ENCODE data around the gene NDST4.
A peak's percentile ranks its signal among the peaks of the same experiment; 100 is the strongest.

Gene NDST4

GRCh38 chr4:114900934-114901333 is 212.5 kb downstream of the NDST4 start:
- DNase-seq, result no peak

DNA sequence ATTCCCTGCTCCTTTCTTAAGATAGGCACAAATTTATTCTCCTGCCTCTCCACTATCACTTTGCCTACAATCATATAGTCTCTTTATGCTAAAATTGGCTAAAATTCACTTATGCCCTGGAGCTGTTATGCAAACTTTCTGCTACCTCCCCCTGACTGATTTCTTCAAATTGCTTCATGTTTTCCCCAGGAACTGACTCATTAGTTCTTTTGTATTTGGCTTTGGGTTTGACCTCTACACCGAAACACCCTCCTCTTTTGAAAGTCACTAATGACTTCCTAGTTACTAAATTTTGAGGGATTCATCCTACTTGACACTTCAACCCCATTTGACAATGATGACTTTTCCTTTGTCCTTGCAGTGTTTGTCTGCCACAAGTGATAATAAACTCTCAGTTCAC is 222.6 kb downstream of the NDST4 start:
- no peak for DNase-seq

DNA sequence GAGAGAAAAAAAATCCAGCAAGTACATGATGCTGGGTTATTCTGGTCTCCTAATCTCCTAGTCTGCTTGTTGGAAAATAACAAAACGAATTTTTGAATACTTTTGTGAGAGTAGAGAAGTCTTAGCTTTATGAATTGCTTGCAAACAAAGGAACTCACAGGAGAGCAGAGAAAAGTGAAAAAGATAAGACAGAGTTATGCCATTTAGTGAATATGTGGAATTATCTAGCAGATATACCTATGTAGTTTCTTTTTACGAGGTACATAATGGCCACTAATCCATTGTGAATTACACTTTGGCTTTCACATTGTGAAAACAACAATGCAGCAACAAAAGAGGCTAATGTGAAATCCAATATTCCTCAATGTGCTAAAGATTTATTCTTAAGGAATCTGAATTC is 226.7 kb downstream of the NDST4 start:
- no peak for DNase-seq

- no peak for DNase-seq
Observed at GRCh38 chr4:114883641-114884040, 229.8 kb downstream of the NDST4 start.

- no peak for DNase-seq
Observed at GRCh38 chr4:114879916-114880669, 233.3 kb downstream of the NDST4 start.

DNA sequence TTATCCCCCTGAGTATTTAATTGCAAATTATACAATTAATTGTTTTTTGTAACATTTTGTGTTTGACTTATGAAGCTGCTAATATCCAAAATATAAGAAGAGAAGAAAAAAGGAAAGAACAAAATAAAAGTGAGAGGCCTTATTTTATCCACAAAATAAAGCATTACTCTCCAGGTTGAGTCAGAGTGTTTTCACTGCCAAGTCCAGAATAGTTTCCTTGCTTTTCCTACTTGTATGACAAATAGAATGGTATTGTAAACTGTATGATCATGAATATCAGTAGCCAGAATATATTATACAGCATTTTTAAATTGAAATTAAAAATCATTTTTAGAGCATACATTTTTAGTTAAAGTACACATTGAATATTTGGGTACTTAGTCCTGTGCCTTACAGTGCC is 237.8 kb downstream of the NDST4 start:
- DNase-seq, result no peak

- DNase-seq, result no peak
Observed at GRCh38 chr4:114874321-114874720, 239.1 kb downstream of the NDST4 start.

- no peak for DNase-seq
Observed at GRCh38 chr4:114870987-114871386, 242.4 kb downstream of the NDST4 start.

DNA sequence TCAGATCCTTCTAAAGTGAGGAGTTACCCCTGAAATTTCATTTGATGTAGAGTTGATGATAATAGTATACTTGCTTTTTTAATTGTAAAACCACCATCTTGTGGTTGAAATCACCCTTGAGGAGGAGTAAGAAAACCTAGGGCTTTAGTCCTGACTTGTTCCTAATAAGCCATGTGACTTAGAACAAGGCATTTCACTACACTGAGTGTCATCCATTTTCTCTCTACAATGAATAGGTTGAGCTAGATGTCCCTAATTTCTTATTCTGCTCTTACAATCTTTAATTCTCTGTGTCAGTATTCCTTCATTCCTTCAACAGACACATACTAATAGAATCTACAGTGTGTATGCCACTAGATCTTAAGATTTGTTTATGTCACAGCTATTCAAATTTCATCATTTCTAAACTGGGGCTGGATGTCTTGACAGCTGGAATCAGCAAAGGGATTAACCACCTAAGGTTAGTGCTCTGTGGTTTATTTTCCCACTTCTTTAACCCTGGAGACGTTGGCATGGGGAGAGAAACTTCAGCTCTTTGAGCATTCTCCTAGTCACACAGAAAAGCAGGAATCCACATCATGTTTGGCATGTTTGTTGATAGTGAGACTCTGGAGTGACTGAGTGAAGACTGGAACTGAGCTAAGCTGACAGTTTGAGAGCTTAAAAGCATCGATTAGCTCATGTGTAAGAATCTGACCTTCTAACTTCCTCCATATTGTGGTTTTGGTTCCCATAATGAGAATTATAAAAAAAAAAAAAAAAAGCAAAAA is 246.3 kb downstream of the NDST4 start:
- DNase-seq, result no peak

DNA sequence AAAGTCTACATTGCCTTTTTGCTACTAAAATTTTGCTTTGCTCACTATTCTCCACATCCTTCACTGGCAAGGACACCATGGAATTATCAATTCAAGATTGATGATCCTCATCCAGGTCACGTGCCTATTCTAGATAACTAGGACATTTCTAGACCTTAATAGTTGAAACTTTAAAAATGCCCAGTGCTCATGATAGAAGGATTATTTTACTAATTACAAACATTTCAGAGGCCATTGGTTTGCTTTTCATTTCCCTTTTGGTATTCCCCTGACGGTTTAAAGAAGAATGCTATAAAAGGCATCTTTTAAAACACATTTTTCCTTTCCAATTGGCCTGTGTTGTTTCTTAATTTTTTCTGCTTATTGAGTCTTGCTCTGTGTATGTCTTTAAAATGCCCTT is 249.4 kb downstream of the NDST4 start:
- no peak for DNase-seq

- DNase-seq, result no peak
Observed at GRCh38 chr4:114860786-114861185, 252.6 kb downstream of the NDST4 start.

- DNase-seq, result no peak
Observed at GRCh38 chr4:114857831-114858230, 255.6 kb downstream of the NDST4 start.

GRCh38 chr4:114839986-114840385 is 273.4 kb downstream of the NDST4 start:
- DNase-seq, result no peak

DNA sequence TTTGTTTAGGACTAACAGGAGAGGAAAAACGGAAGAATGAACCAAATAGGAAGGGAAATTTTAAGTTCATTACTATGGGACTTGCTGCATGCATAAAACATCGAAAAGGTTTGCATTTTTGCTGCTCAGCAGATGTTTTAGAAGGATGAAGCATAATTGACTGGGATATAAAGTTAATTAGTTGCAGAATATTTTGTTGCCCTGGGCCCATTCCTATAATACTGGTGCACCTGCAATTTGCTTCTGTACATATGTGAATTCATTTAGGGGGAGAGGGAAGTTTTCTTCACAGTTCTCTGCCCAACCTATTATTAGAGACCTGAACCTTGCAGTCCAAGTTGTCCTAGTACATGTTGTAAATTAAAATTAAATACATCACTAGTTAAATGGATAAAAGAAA is 282.8 kb downstream of the NDST4 start:
- no peak for DNase-seq

DNA sequence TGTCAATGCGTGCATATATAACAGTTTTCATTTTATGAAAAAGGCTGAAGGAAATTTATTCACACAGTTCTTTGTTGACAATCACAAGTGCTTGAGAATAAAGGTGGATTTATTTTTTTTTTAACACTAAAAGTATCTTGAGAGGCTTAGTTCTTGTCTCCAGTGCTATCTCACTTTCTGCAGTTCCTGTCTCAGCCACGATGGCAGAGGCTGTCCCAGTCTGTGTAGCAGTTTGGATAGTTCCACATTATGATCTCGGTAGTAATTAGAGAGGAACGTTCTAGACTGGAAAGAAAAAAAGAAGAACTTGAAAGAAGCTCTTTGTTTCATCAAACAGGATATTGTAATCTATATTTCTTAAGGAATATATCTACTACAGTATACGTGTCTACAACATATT is 285.8 kb downstream of the NDST4 start:
- no peak for DNase-seq

GRCh38 chr4:114815760-114816159 is 297.7 kb downstream of the NDST4 start:
- DNase-seq, result no peak

- no peak for DNase-seq
Observed at GRCh38 chr4:114813961-114814360, 299.5 kb downstream of the NDST4 start.

GRCh38 chr4:114811564-114812301 is 301.7 kb downstream of the NDST4 start:
- DNase-seq, result no peak

- peak; percentile 2 for DNase-seq
Observed at GRCh38 chr4:114807759-114808404, 305.5 kb downstream of the NDST4 start.

DNA sequence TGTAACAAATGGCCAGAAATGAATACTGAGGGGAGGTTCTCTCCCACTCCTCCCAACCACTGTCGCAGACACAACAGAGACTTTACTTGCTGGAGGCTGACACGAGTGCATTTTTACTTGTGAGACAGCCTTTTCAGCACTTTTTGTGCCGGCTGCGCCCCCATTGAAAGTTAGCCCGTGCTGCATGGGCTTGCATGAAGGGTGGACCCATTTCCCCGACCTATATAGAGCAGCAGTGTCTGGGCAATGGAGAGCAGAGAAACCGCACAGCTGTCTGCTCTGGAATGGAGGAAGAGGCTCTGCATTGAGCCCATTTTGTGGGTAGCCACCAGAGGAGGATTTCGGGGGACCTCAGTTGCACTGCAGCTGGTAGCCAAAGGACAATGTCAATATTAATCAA is 306.1 kb downstream of the NDST4 start:
- no peak for DNase-seq

- DNase-seq, result no peak
Observed at GRCh38 chr4:114791976-114792375, 321.4 kb downstream of the NDST4 start.

DNA sequence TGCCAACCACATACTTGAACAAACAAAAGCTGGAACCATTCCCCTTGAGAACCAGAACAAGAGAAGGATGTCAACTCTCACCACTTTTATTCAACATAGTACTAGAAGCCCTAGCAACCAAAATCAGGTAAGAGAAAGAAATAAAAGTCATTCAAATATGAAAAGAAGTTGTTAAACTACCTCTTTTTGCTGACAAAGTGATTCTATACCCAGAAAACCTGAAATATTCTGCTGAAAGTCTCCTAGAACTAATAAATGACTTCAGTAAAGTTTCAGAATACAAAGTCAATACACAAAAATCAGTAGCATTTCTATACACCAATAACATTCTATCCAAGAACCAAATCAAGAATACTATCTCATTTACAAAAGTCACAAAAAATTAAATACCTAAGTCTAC is 327.9 kb downstream of the NDST4 start:
- DNase-seq, result no peak

GRCh38 chr4:114783215-114783595 is 330.2 kb downstream of the NDST4 start:
- DNase-seq, result no peak

Data from stimulated activated CD4-positive, alpha-beta T cell treated with anti-CD3 and anti-CD28 coated beads, Interleukin-4, amount 100 ng/mL, for 1 hour (primary cell).